Keratinocyte (primary cell): ENCODE measurements around the gene CNTNAP2.

Source experiments
- CTCF ChIP-seq, 3 experiments: IDR thresholded peaks in 1 of 3; conservative IDR thresholded peaks in 1 of 3; optimal IDR thresholded peaks in 1 of 3; 2 replicates in 2 of 3; 3 replicates in 1 of 3; pipeline versions ENCODE3 to v1.5.1; 2011; ENCODE audit warnings: low read length in 3 of 3, mild to moderate bottlenecking in 3 of 3, moderate library complexity in 2 of 3, control low read depth in 1 of 3, inconsistent platforms in 1 of 3; ENCODE audit not compliant: insufficient read depth in 2 of 3; ENCODE audit errors: extremely low read depth in 1 of 3
- EZH2 ChIP-seq: IDR thresholded peaks from one replicate; pipeline ENCODE4 v1.6.1; 2012; ENCODE audit warnings: inconsistent platforms, mild to moderate bottlenecking, low read length, moderate library complexity

DNA sequence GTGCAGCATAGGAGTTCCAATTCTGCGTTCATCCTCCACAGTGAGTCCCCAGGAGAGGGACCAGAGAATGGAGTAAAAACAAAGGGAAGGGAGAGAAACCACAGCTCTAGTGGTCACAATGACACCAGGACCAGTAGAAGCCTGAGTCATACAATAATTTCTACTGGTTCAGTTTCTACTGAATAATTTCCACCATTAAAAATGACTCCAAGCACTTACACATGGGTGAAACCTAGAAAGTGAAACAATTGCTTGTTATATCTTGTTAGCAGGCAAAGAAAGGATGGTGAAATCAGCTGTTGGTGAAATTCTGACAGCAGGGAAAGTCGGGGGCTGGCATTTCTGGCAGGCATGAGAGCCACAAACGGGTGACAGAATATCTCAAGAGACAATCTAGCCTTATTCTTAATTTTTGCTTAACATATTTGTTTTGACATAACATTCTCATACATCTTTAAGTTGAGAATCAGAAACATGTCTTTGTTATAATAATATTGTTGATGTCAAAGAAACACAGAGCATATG, 1408.2 kb downstream of the CNTNAP2 start:
- TF ChIP-seq EZH2 (no peak), CTCF (optimal IDR thresholded peaks at IDR 0.05 in 1 of 3, IDR thresholded peaks at IDR 0.05 in 1 of 3, conservative IDR thresholded peaks at IDR 0.05 in 1 of 3; ENCODE audit: extremely low read depth in 1 of 3, insufficient read depth in 2 of 3, low read length in 3 of 3) (no peak)
